ENCODE results near the gene ZNF784.

DNA sequence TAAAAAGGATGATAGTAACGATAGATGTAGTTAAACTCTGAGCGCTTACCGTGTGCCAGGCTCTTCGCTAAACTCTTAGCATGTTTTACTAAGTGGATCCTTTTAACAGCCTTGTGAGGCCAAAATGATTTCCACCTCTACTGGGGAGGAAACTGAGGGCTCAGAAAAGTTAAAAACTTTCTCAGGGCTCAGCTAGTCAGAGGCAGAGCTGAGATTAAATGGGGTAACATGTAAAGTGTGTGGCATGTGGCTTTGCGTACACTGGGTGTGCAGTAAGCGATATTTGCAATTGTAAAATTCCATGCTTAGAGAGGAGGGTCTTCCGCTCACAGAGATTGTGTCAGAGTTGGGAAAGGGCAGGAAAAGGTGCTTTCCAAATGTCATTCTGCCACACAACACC lies 32.2 kb upstream of the ZNF784 start:
- no peak for TF ChIP-seq POLR2A (IDR thresholded peaks at IDR 0.05; ENCODE audit: low read depth, low read length)
- TF ChIP-seq TAF1 (IDR thresholded peaks at IDR 0.05; ENCODE audit: low read depth, low read length): no peak
